ENCODE data around the gene CEBPZOS.

GRCh38 chr2:37156857-37157714 lies 39.2 kb upstream of the CEBPZOS start, which contains the start of gene EIF2AK2:
- no peak for TF ChIP-seq CTCF (IDR thresholded peaks at IDR 0.05)
- TF ChIP-seq POLR2A (IDR thresholded peaks at IDR 0.05) = peak in 1 of 2 donors; percentile 34
- TF ChIP-seq EP300 (IDR thresholded peaks at IDR 0.05) = peak in 1 of 2 donors; percentile 46
